Endothelial cell (in vitro differentiated cells): ENCODE data around the gene BEND6. TPM values are rescaled to one million over a fixed set of nuclear protein-coding genes. Genes with fewer than 3 reads are reported as not detected.

Experiments used
- DNase-seq: peaks from one replicate; pipeline ENCODE4 v3.0.0; 2021; ENCODE audit warnings: low spot score
- H3K27ac Mint-ChIP-seq: one replicate; pipeline ENCODE4 v1.8.0; 2021; ENCODE audit warnings: mixed read lengths, inconsistent platforms; ENCODE audit not compliant: unreplicated experiment
- H3K27me3 Mint-ChIP-seq: one replicate; pipeline ENCODE4 v1.8.0; 2021; ENCODE audit warnings: mild to moderate bottlenecking, moderate library complexity, mixed read lengths, inconsistent platforms; ENCODE audit not compliant: unreplicated experiment
- H3K36me3 Mint-ChIP-seq: one replicate; pipeline ENCODE4 v1.8.0; 2021; ENCODE audit warnings: mild to moderate bottlenecking, low read depth, mixed read lengths, inconsistent platforms; ENCODE audit not compliant: unreplicated experiment
- H3K4me1 Mint-ChIP-seq: one replicate; pipeline ENCODE4 v1.8.0; 2021; ENCODE audit warnings: mild to moderate bottlenecking, mixed read lengths, inconsistent platforms; ENCODE audit not compliant: unreplicated experiment
- H3K4me3 Mint-ChIP-seq: one replicate; pipeline ENCODE4 v1.8.0; 2021; ENCODE audit warnings: mild to moderate bottlenecking, mixed read lengths, inconsistent platforms; ENCODE audit not compliant: unreplicated experiment
- H3K9me3 Mint-ChIP-seq: one replicate; pipeline ENCODE4 v1.8.0; 2021; ENCODE audit warnings: mixed read lengths, inconsistent platforms; ENCODE audit not compliant: unreplicated experiment
- total RNA-seq: library from RNA; stranded (reverse); fragmentation: NEBNext Ultra II Directional; extraction: Animal tissue kit (Norgen Biotek cat#: 25700); gene quantifications from one replicate; pipeline ENCODE4 v1.2.1, GENCODE V29; 2021; ENCODE audit not compliant: unreplicated experiment
- TF ChIP-seq, protein P1 (sequence below): fragments of 200-600 bp; sonication (generic); IDR thresholded peaks from one replicate; pipeline ENCODE4 v1.5.0; 2021; ENCODE audit warnings: antibody characterized with exemption; ENCODE audit not compliant: unreplicated experiment

BEND6 gene
- total RNA-seq, 1 donor from 2014 or later, result 0.97 TPM

DNA sequence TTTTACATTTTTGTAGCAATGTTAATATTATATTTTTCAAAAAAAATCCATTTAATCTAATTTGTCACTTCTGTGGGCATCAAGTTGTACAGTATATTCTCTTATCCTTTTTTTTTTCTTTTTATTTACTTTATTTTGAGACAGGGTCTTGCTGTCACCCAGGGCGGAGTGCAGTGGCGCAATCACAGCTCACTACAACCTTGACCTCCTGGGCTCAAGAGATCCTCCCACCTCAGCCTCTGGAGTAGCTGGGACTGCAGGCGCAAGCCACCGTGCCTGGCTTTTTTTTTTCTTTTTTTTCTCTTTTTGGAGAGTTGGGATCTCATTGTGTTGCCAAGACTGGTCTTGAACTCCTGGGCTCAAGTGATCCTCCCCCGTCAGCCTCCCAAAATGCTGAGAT is 14.4 kb upstream of the BEND6 start:
- TF ChIP-seq, protein P1, sequence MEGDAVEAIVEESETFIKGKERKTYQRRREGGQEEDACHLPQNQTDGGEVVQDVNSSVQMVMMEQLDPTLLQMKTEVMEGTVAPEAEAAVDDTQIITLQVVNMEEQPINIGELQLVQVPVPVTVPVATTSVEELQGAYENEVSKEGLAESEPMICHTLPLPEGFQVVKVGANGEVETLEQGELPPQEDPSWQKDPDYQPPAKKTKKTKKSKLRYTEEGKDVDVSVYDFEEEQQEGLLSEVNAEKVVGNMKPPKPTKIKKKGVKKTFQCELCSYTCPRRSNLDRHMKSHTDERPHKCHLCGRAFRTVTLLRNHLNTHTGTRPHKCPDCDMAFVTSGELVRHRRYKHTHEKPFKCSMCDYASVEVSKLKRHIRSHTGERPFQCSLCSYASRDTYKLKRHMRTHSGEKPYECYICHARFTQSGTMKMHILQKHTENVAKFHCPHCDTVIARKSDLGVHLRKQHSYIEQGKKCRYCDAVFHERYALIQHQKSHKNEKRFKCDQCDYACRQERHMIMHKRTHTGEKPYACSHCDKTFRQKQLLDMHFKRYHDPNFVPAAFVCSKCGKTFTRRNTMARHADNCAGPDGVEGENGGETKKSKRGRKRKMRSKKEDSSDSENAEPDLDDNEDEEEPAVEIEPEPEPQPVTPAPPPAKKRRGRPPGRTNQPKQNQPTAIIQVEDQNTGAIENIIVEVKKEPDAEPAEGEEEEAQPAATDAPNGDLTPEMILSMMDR, result no peak
- H3K27me3 Mint-ChIP-seq, result peaks cover 2% of the 10 kb centered on the region
- H3K27ac Mint-ChIP-seq, result no peak overlapping the region

DNA sequence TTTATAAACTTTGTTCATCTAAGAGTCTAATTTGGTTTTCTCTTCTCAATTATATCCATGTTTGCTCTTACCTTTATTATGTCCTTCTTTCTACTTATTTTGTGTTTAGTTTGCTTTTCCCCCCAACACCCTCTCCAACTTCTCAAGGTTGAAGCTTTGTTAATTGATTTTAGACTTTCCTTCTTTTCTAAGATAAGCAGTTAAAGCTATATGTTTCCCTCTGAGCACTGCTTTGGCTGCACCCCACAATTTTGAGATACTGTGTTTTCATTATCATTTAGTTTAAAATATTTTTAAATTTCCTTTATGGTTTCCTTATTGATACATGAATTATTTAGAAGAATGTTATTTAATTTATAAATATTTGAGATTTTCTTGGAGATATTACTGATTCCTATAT is 13.9 kb upstream of the BEND6 start:
- H3K4me1 Mint-ChIP-seq, result peaks cover 4% of the 10 kb centered on the region
- no peaks in the 10 kb centered on the region for H3K9me3 Mint-ChIP-seq
- H3K27me3 Mint-ChIP-seq, result peaks cover 2% of the 10 kb centered on the region
- no peak overlapping the region for H3K27ac Mint-ChIP-seq
- no peak for DNase-seq
- peaks cover 3% of the 10 kb centered on the region for H3K36me3 Mint-ChIP-seq
- TF ChIP-seq, protein P1, result no peak
- H3K4me3 Mint-ChIP-seq, result no peak overlapping the region

More for the DNA sequence above, 14.4 kb upstream of the BEND6 start:
- DNase-seq, result no peak
- Mint-ChIP-seq H3K4me3 (no peak overlapping the region), H3K36me3 (peaks cover 3% of the 10 kb centered on the region), H3K9me3 (no peaks in the 10 kb centered on the region), H3K4me1 (peaks cover 4% of the 10 kb centered on the region)

GRCh38 chr6:56944661-56945060 is 10.2 kb upstream of the BEND6 start:
- DNase-seq, result no peak
- H3K4me1 Mint-ChIP-seq, result no peaks in the 10 kb centered on the region
- TF ChIP-seq, protein P1, result no peak
- no peak overlapping the region for H3K27ac Mint-ChIP-seq
- no peak overlapping the region for H3K4me3 Mint-ChIP-seq
- H3K36me3 Mint-ChIP-seq, result peaks cover 3% of the 10 kb centered on the region
- H3K9me3 Mint-ChIP-seq, result no peaks in the 10 kb centered on the region
- peaks cover 2% of the 10 kb centered on the region for H3K27me3 Mint-ChIP-seq

DNA sequence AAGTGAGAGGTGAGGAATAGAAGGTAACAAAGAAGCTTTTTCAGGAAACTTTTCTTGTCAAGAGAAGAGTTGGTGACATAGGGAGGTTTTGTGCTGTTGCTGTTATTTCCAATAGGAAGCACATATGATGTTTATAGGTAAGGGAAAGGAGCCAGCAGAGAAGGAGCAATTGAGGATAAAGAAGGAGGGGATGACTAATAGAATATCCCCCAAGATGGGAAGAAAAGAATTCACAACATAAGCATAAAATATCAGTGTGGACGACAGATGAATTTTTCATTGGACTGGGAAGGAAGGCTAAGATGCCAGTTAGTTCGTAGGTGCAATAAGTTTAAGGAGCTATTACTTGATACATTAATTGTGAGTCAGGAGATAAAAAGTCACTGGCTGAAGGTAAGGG is 8.5 kb upstream of the BEND6 start:
- no peaks in the 10 kb centered on the region for H3K9me3 Mint-ChIP-seq
- no peak overlapping the region for H3K4me3 Mint-ChIP-seq

DNA sequence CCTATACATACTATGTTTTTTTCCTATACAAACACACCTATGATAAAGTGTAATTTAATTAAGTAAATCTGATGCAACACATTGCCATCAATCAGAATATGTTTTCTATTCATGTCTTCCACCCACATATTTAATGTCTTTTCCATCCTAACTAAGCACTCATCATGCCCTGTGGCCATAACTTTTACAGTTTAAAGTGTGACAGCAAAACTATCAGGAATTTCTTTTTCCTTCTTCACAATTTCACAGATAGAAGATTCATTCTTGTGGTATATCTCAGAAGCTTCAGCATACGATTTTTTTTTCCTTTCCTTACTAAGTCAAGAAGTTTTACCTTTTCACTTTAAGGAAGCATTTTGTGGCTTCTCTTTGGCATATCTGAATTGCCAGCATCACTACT is 7.0 kb upstream of the BEND6 start:
- TF ChIP-seq, protein P1, result no peak
- no peak for DNase-seq
- H3K4me1 Mint-ChIP-seq, result no peaks in the 10 kb centered on the region
- H3K27me3 Mint-ChIP-seq, result peaks cover 3% of the 10 kb centered on the region
- H3K9me3 Mint-ChIP-seq, result no peaks in the 10 kb centered on the region
- no peaks in the 10 kb centered on the region for H3K36me3 Mint-ChIP-seq
- H3K4me3 Mint-ChIP-seq, result no peak overlapping the region
- H3K27ac Mint-ChIP-seq, result no peak overlapping the region

More for the DNA sequence above, 8.5 kb upstream of the BEND6 start:
- TF ChIP-seq, protein P1, result no peak
- H3K4me1 Mint-ChIP-seq, result no peaks in the 10 kb centered on the region
- no peak for DNase-seq
- no peaks in the 10 kb centered on the region for H3K36me3 Mint-ChIP-seq
- H3K27ac Mint-ChIP-seq, result no peak overlapping the region
- H3K27me3 Mint-ChIP-seq, result peaks cover 3% of the 10 kb centered on the region
